Measurements from ENCODE around the gene THAP7.
"Not testable (repeated sequence)": the region's sequence is repeated elsewhere in the genome, so short reads cannot be mapped to it uniquely, and the experiment has no call there.

THAP7 gene

GRCh38 chr22:21013657-21014201, 11.8 kb upstream of the THAP7 start:
- DNase-seq (ENCODE audit: low read depth in 2 of 2), result no peak

- DNase-seq (ENCODE audit: low read depth in 2 of 2), result no peak
Measured at GRCh38 chr22:21012446-21013407, 10.8 kb upstream of the THAP7 start.

GRCh38 chr22:21010426-21011113, 8.7 kb upstream of the THAP7 start:
- DNase-seq (ENCODE audit: low read depth in 2 of 2), result no peak

- no peak for DNase-seq (ENCODE audit: low read depth in 2 of 2)
Measured at GRCh38 chr22:21009638-21010425, 7.9 kb upstream of the THAP7 start.

- not testable (repeated sequence) for DNase-seq (ENCODE audit: low read depth in 2 of 2)
Measured at GRCh38 chr22:21009208-21009607, 7.3 kb upstream of the THAP7 start.

- no peak for DNase-seq (ENCODE audit: low read depth in 2 of 2)
Measured at GRCh38 chr22:21003782-21004181, 1.9 kb upstream of the THAP7 start.

GRCh38 chr22:21000987-21001600, 824 bp downstream of the THAP7 start:
- DNase-seq (ENCODE audit: low read depth in 2 of 2), result no peak

- DNase-seq (ENCODE audit: low read depth in 2 of 2), result no peak
Measured at GRCh38 chr22:21000207-21000986, 1.5 kb downstream of the THAP7 start.

- DNase-seq (ENCODE audit: low read depth in 2 of 2), result no peak
Measured at GRCh38 chr22:20999350-21000206, 2.3 kb downstream of the THAP7 start.

GRCh38 chr22:20998411-20999336, 3.2 kb downstream of the THAP7 start:
- DNase-seq (ENCODE audit: low read depth in 2 of 2), result no peak

GRCh38 chr22:20997536-20998257, 4.2 kb downstream of the THAP7 start:
- no peak for DNase-seq (ENCODE audit: low read depth in 2 of 2)

GRCh38 chr22:20996598-20997535, 5.1 kb downstream of the THAP7 start:
- DNase-seq (ENCODE audit: low read depth in 2 of 2), result no peak

GRCh38 chr22:20996031-20996410, 5.9 kb downstream of the THAP7 start:
- DNase-seq (ENCODE audit: low read depth in 2 of 2), result no peak

GRCh38 chr22:20995329-20996030, 6.4 kb downstream of the THAP7 start:
- no peak for DNase-seq (ENCODE audit: low read depth in 2 of 2)

GRCh38 chr22:20994902-20995241, 7.0 kb downstream of the THAP7 start:
- no peak for DNase-seq (ENCODE audit: low read depth in 2 of 2)

Measured in stimulated activated CD4-positive, alpha-beta T cell treated with anti-CD3 and anti-CD28 coated beads, Interleukin-12 subunit alpha, Interleukin-12 subunit beta, amount 100 ng/mL, for 24 hours (primary cell).